ENCODE data around the gene NSG2.

The NSG2 gene

DNA sequence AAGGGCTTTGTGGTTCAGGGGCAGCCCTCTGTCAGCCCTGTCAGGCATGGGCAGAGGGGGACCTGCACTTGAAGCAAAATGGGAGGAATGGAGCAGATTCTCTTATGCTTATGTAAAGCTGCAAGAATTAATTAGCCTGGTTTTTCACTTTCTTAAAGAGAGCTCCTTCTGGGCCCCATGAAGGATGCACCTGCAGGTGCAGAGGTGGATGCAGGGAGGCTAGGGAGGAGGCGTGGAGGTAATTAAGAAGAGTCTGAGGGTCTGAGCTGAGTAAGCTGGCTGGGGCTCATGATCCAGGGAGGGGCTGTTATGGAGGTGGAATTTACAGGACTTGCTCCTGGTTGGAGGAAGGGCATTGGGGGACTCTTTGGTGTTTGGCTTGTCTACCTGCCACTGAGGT lies 22.0 kb downstream of the NSG2 start:
- DNase-seq (ENCODE audit: low spot score): no peak
- TF ChIP-seq, protein P1, sequence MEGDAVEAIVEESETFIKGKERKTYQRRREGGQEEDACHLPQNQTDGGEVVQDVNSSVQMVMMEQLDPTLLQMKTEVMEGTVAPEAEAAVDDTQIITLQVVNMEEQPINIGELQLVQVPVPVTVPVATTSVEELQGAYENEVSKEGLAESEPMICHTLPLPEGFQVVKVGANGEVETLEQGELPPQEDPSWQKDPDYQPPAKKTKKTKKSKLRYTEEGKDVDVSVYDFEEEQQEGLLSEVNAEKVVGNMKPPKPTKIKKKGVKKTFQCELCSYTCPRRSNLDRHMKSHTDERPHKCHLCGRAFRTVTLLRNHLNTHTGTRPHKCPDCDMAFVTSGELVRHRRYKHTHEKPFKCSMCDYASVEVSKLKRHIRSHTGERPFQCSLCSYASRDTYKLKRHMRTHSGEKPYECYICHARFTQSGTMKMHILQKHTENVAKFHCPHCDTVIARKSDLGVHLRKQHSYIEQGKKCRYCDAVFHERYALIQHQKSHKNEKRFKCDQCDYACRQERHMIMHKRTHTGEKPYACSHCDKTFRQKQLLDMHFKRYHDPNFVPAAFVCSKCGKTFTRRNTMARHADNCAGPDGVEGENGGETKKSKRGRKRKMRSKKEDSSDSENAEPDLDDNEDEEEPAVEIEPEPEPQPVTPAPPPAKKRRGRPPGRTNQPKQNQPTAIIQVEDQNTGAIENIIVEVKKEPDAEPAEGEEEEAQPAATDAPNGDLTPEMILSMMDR (IDR thresholded peaks at IDR 0.05; ENCODE audit: borderline replicate concordance, control extremely low read depth, extremely low read depth, insufficient read depth, missing control alignments): no peak
- in situ Hi-C loops (cut with MboI; ENCODE audit: low sequenced_read_pairs, unreplicated experiment): no loop called here

DNA sequence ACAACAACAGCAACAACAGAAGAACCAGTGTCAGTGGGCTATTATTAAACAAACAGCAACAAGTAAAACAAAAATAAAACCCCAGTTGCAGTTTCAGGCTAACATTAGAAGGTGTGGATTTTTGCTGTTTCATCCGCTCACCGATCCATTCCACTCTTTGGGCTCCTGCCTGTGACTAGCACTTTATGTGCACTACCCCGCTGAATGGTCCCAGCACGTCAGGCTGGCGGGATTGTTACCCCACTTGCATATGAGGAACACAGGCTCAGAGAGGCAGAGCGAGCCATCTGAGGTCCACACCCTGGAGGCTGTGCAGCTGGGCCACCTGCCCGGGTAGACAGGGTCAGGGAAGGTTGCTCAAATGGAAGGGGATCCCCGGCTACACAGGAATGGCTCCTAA lies 26.0 kb downstream of the NSG2 start:
- TF ChIP-seq, protein P1 (IDR thresholded peaks at IDR 0.05; ENCODE audit: borderline replicate concordance, control extremely low read depth, extremely low read depth, insufficient read depth, missing control alignments): no peak
- no peak for DNase-seq (ENCODE audit: low spot score)

DNA sequence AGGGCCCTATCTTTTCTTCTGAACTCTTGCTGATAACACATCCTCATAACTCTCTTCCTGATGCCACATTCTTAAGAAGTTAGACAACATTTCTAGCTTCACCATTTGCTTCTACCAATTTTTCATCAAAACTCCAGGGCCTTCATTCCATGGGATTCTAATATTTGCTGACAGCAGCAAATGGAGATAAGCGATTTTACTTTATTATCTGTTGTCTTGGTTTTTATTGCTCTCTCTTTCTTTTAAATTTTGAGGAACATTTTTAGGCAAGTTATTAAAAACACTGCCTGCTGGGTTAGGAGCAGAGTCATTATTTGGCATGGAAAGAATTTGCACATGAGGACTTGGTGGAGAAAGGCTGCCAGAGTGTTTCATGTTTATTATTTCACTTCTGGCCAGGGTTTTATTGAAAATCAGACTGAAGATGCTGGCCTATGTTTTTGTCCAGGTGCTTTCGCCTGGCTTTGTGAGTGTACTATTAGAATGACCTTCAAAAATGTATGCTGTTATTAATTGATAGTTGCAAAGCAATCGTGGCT lies 27.7 kb downstream of the NSG2 start:
- no peak for DNase-seq (ENCODE audit: low spot score)
- TF ChIP-seq, protein P1 (IDR thresholded peaks at IDR 0.05; ENCODE audit: borderline replicate concordance, control extremely low read depth, extremely low read depth, insufficient read depth, missing control alignments): no peak
- in situ Hi-C loops (cut with MboI; ENCODE audit: low sequenced_read_pairs, unreplicated experiment): no loop called here

More for the DNA sequence above, 26.0 kb downstream of the NSG2 start:
- in situ Hi-C loops (cut with MboI; ENCODE audit: low sequenced_read_pairs, unreplicated experiment): no loop called here

DNA sequence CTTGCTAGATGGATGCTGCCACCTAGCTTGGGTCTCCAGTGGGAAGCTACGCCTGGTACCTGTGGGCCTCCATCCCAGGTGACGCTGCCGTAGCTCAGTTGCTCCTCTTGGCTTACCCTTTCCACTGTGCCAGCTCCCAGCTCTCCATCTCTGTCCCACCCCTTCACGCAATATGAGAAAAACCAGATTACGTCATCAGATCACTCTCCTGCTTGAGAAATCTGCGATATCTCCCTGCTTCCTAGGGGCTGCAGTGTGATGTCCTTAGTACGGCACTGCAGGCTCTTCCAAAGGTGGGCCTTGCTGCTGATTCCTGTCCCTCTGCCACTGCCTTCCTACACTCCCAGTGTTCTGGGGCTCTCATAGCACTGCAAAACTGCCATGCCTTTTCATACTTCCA lies 28.9 kb downstream of the NSG2 start:
- in situ Hi-C loops (cut with MboI; ENCODE audit: low sequenced_read_pairs, unreplicated experiment): no loop called here
- no peak for DNase-seq (ENCODE audit: low spot score)

DNA sequence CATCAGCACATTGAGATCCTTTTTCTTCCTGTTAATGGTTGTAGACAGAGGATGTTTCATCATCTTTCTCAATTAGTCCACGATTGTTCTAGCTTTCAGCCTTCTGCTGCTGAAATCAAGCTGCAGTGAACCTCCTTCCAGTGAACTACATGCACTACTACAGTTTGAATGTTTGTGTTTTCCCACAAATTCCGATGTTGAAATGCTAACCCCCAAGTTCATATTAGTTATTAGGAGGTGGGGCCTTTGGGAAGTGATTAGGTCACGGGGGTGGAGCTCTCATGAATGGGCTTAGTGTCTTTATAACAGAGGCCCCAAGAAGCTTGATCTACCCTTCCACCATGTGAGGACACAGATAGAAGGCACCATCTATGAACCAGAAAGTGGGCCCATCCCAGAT lies 32.9 kb downstream of the NSG2 start:
- in situ Hi-C loops (cut with MboI; ENCODE audit: low sequenced_read_pairs, unreplicated experiment): no loop called here
- no peak for DNase-seq (ENCODE audit: low spot score)
- TF ChIP-seq, protein P1 (IDR thresholded peaks at IDR 0.05; ENCODE audit: borderline replicate concordance, control extremely low read depth, extremely low read depth, insufficient read depth, missing control alignments): no peak

More for the DNA sequence above, 28.9 kb downstream of the NSG2 start:
- TF ChIP-seq, protein P1 (IDR thresholded peaks at IDR 0.05; ENCODE audit: borderline replicate concordance, control extremely low read depth, extremely low read depth, insufficient read depth, missing control alignments): no peak

DNA sequence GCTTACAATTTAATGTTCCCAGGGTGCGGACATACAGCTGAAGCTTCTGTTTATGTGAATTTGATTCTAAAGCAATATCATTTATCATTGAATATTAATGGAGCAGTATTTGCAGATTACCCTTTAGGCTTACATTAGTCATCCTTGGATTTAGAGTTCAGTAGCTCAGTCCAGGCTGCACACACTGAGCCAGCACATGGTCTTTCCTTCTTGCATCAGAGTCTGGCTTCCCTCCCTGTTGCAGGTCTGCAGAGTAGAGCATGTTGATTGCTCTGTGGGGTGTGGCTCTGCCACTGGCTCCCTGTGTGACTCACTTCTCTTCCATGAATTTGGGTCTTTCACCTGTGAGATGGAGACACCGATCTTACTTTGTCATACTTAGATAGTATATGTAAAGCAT lies 36.8 kb downstream of the NSG2 start:
- in situ Hi-C loops (cut with MboI; ENCODE audit: low sequenced_read_pairs, unreplicated experiment): no loop called here
- no peak for DNase-seq (ENCODE audit: low spot score)
- TF ChIP-seq, protein P1 (IDR thresholded peaks at IDR 0.05; ENCODE audit: borderline replicate concordance, control extremely low read depth, extremely low read depth, insufficient read depth, missing control alignments): no peak

Measured in GM13976 (cell line).